B cell (primary cell): ENCODE measurements around the gene PCSK7.

Source experiments
- EZH2 ChIP-seq: IDR thresholded peaks from 2 replicates; pipeline ENCODE4 v1.6.1; 2012; ENCODE audit warnings: borderline replicate concordance, low read depth, mild to moderate bottlenecking, moderate library complexity, low read length; ENCODE audit not compliant: insufficient read depth, poor library complexity, severe bottlenecking
- TF ChIP-seq, protein P1 (sequence below): fragments of 200-600 bp; IDR thresholded peaks from one replicate; pipeline ENCODE4 v1.8.0; 2022; ENCODE audit warnings: antibody characterized with exemption, mild to moderate bottlenecking

DNA sequence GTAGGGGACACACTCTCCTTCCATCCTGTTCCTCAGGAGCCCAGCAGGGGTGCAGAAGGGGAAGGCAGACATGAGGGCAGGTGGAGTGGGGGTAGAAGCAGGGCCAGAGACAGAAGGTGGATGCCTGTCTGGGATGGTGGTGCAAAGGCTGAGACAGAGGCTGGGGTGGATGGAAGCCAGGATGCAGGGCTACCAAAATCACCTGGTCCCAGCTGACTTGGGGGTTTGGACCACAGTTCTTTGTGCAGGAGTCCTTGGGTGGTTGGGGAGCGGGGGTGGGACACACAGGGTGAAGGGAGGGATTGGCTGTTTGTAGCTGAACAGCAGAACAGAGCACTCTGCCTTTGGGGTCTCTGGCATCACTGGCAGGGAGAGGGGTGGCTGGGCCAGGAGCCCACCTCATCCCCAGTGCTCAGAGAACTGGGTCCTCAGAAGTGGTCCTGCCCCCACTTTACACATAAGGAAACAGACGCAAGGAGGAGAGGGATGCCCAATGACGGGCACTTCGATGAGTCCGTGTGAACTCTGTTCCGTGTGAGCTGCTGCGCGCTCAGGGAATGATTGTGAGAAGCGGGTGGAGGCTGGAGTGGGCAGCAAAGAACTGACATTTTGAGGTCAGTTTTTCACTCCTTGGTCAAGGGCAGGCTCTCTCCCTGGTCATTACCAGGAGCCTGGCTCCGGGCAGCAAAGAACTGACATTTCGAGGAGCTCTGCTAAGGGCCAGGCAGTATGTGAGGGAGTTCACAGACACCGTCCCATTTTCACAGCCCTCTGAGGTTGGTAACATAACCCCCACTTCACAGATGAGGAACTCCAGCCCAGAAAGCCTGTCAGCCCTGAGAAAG, 30.8 kb downstream of the PCSK7 start:
- TF ChIP-seq, protein P1, sequence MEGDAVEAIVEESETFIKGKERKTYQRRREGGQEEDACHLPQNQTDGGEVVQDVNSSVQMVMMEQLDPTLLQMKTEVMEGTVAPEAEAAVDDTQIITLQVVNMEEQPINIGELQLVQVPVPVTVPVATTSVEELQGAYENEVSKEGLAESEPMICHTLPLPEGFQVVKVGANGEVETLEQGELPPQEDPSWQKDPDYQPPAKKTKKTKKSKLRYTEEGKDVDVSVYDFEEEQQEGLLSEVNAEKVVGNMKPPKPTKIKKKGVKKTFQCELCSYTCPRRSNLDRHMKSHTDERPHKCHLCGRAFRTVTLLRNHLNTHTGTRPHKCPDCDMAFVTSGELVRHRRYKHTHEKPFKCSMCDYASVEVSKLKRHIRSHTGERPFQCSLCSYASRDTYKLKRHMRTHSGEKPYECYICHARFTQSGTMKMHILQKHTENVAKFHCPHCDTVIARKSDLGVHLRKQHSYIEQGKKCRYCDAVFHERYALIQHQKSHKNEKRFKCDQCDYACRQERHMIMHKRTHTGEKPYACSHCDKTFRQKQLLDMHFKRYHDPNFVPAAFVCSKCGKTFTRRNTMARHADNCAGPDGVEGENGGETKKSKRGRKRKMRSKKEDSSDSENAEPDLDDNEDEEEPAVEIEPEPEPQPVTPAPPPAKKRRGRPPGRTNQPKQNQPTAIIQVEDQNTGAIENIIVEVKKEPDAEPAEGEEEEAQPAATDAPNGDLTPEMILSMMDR: no peak
- TF ChIP-seq EZH2: no peak
